22Rv1 (cell line): Measurements from ENCODE around the gene SEL1L.

Experiments used
- ZFX ChIP-seq: fragments of 450-650 bp; IDR thresholded peaks from 2 replicates; pipeline ENCODE4 v1.6.1; 2017; ENCODE audit warnings: antibody characterized with exemption, borderline replicate concordance
- TF ChIP-seq, protein P1 (sequence below): fragments of 450-650 bp; IDR thresholded peaks from 2 replicates; pipeline ENCODE4 v1.5.1; 2017; ENCODE audit warnings: mild to moderate bottlenecking

DNA sequence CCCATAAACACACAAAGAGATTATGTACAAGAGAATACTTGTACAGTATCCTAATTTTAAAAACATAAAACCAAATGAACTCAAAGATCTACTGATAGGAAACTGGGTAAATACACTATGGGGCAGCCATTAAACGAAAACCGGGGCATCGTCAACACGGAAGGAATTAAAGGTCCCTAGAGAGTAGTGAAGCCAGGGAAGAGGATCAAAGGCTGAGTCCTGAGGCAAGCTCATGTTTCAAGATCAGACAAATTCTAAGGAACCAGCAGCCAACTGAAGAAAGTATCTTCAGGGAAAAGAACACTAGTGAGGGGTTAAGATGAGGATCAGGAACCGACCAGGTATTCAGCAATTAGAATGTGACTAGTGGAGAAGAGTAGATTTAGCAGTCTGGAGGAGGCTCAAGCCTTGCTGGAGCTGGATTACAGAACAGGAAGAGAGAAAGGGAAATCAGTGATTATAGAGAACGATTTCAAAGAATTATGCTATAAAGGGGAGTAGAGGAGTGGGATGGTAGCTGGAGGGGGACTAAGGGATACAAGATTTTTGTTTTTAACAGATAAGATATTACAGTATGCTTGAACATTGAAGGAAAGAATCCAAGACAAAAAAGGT is 23.7 kb downstream of the SEL1L start:
- TF ChIP-seq, protein P1, sequence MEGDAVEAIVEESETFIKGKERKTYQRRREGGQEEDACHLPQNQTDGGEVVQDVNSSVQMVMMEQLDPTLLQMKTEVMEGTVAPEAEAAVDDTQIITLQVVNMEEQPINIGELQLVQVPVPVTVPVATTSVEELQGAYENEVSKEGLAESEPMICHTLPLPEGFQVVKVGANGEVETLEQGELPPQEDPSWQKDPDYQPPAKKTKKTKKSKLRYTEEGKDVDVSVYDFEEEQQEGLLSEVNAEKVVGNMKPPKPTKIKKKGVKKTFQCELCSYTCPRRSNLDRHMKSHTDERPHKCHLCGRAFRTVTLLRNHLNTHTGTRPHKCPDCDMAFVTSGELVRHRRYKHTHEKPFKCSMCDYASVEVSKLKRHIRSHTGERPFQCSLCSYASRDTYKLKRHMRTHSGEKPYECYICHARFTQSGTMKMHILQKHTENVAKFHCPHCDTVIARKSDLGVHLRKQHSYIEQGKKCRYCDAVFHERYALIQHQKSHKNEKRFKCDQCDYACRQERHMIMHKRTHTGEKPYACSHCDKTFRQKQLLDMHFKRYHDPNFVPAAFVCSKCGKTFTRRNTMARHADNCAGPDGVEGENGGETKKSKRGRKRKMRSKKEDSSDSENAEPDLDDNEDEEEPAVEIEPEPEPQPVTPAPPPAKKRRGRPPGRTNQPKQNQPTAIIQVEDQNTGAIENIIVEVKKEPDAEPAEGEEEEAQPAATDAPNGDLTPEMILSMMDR = no peak
- no peak for TF ChIP-seq ZFX
